AG08395 (cell line): ENCODE data around the gene EPM2A.

Experiments used
- DNase-seq: peaks from one replicate; pipeline ENCODE4 v3.0.0; 2012; ENCODE audit warnings: mixed read lengths, low spot score

Gene EPM2A

GRCh38 chr6:145603424-145603833, 131.9 kb downstream of the EPM2A start:
- DNase-seq: no peak

GRCh38 chr6:145602726-145603326, 132.5 kb downstream of the EPM2A start:
- no peak for DNase-seq

- no peak for DNase-seq
Measured at GRCh38 chr6:145601397-145601796, 133.9 kb downstream of the EPM2A start.

- no peak for DNase-seq
Measured at GRCh38 chr6:145600299-145600698, 135.0 kb downstream of the EPM2A start.

- DNase-seq: no peak
Measured at GRCh38 chr6:145588981-145589380, 146.3 kb downstream of the EPM2A start.

GRCh38 chr6:145587334-145587733, 148.0 kb downstream of the EPM2A start:
- no peak for DNase-seq

- no peak for DNase-seq
Measured at GRCh38 chr6:145583753-145584152, 151.6 kb downstream of the EPM2A start.
